Suprapubic skin (tissue), 4 donors: ENCODE results near the gene MTARC2. TPM values are rescaled to one million over a fixed set of nuclear protein-coding genes. Genes with fewer than 3 reads are reported as not detected.

Experiments used
- DNase-seq, 2 donors: peaks; one replicate each; pipeline ENCODE4 v3.0.0-alpha.2; 2019; ENCODE audit warnings: low spot score in 2 of 2
- H3K27ac ChIP-seq: fragments of 200-600 bp; sonication (generic); one replicate; pipeline ENCODE4 v1.5.1; 2019
- H3K27me3 ChIP-seq: fragments of 200-600 bp; sonication (generic); one replicate; pipeline ENCODE4 v1.5.1; 2019
- H3K36me3 ChIP-seq: fragments of 200-600 bp; sonication (generic); one replicate; pipeline ENCODE4 v1.5.1; 2019
- H3K4me1 ChIP-seq: fragments of 200-600 bp; sonication (generic); one replicate; pipeline ENCODE4 v1.5.1; 2019
- H3K4me3 ChIP-seq: fragments of 200-600 bp; sonication (generic); one replicate; pipeline ENCODE4 v1.5.1; 2019; ENCODE audit warnings: mild to moderate bottlenecking
- H3K9me3 ChIP-seq: fragments of 200-600 bp; sonication (generic); one replicate; pipeline ENCODE4 v1.5.1; 2019
- EP300 ChIP-seq: sonication (generic); formaldehyde crosslinking; IDR thresholded peaks from one replicate; pipeline ENCODE4 v1.6.1; 2017; ENCODE audit warnings: antibody characterized with exemption
- POLR2A ChIP-seq, 2 donors: fragments of 450-650 bp; IDR thresholded peaks; one replicate each; pipeline ENCODE4 v1.6.1; 2017; ENCODE audit warnings: antibody characterized with exemption in 2 of 2, mild to moderate bottlenecking in 2 of 2, moderate library complexity in 2 of 2
- POLR2AphosphoS5 ChIP-seq, 3 donors: sonication (generic); formaldehyde crosslinking; IDR thresholded peaks; one replicate each; pipeline ENCODE4 v1.6.1; 2017; ENCODE audit warnings: antibody characterized with exemption in 3 of 3
- WGBS: methylation state at CpG from one replicate; pipeline ENCODE4 v1.1.5; 2018; 5-methylcytosine and 5-hydroxymethylcytosine counted together
- total RNA-seq, 4 donors: library from RNA; depleted of rRNA; stranded (reverse); fragments of >200 nt; gene quantifications; one replicate each; pipeline ENCODE4 v1.1.0, GENCODE V29; 2016
- TF ChIP-seq, protein P1 (sequence below), 2 donors: fragments of 200-600 bp in 1 of 2; fragments of 450-650 bp in 1 of 2; sonication (generic) in 1 of 2; IDR thresholded peaks; one replicate each; pipeline ENCODE4 v1.5.1; 2016 to 2019; ENCODE audit warnings: antibody characterized with exemption in 2 of 2, mild to moderate bottlenecking in 1 of 2, moderate library complexity in 1 of 2

MTARC2 gene
- total RNA-seq, 4 donors from 2014 or later = 3.4 to 5.3 (median 4.1) TPM

DNA sequence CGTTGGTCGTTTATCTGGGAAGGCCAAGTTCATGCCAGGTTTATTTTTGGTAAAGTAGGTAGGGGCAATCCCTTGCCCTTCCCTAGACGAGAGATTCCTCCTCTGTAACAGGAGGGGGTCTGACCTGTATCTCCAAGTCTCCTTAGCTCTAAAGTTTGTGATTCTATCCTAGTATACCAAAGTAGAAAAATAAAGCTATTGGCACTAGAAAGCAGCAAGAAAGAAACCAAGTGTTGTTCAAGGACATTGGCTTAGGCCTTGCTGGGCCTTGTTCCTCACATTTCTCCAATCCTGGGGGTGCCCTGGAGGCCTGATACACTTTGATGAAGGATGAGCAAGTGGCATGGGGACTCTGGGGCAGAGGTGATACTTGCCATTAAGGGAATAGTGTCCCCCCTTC is 814 bp downstream of the MTARC2 start:
- Histone ChIP-seq H3K9me3 (no peaks in the 10 kb centered on the region), H3K4me3 (peak overlapping the region; percentile 82), H3K27ac (no peak overlapping the region), H3K36me3 (no peaks in the 10 kb centered on the region), H3K4me1 (peaks cover 16% of the 10 kb centered on the region), H3K27me3 (no peaks in the 10 kb centered on the region)
- TF ChIP-seq POLR2A (IDR thresholded peaks at IDR 0.05) (no peak), POLR2AphosphoS5 (IDR thresholded peaks at IDR 0.05) (no peak), EP300 (no peak)
- TF ChIP-seq, protein P1, sequence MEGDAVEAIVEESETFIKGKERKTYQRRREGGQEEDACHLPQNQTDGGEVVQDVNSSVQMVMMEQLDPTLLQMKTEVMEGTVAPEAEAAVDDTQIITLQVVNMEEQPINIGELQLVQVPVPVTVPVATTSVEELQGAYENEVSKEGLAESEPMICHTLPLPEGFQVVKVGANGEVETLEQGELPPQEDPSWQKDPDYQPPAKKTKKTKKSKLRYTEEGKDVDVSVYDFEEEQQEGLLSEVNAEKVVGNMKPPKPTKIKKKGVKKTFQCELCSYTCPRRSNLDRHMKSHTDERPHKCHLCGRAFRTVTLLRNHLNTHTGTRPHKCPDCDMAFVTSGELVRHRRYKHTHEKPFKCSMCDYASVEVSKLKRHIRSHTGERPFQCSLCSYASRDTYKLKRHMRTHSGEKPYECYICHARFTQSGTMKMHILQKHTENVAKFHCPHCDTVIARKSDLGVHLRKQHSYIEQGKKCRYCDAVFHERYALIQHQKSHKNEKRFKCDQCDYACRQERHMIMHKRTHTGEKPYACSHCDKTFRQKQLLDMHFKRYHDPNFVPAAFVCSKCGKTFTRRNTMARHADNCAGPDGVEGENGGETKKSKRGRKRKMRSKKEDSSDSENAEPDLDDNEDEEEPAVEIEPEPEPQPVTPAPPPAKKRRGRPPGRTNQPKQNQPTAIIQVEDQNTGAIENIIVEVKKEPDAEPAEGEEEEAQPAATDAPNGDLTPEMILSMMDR (IDR thresholded peaks at IDR 0.05) = no peak
- WGBS = 4% methylated on average over 3 of the region's 3 CpGs
- DNase-seq = no peak

DNA sequence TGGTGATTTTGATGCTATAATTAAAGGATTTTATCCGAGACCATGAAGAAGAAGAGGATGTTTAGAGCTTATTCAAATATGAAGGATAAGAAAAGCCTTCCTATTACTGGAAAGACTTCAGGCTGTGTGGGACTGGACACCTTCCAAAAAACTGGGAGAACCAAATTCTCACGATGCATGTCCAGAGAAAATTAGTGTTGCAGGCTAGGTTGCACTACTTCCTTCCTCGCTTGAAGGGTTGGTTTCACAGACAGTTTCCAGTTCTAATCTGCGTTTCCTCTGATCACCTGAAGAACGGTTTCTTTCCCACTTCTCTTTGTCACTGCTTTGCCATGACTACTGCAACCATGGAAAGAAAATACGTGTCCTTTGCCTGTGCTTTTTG is 2.0 kb downstream of the MTARC2 start:
- Histone ChIP-seq H3K36me3 (peaks cover 4% of the 10 kb centered on the region), H3K9me3 (no peaks in the 10 kb centered on the region), H3K4me1 (peaks cover 16% of the 10 kb centered on the region), H3K4me3 (peak overlapping the region; percentile 12), H3K27ac (no peak overlapping the region), H3K27me3 (no peaks in the 10 kb centered on the region)
- WGBS = 60% methylated on average over 6 of the region's 6 CpGs
- no peak for DNase-seq
- no peak for TF ChIP-seq POLR2AphosphoS5 (IDR thresholded peaks at IDR 0.05)

DNA sequence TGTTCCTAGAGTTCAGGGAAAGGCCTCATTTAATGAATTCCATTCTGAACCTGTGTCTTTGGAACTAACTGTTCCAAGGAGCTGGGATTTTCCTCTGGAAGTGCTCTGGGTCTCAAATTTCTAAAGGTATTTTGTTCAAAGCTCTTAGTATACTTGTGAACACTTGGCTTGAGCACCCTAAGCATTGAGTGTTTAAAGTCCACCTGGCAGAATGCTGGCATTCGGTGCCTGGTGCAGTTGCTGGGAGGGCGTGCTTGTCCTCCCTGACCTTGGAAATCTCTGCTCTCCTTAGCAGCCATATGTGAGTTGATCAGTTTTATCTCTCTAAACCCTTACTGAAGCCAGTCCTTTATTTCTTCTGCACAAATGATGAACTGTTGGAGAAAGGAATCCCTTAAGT is 3.0 kb downstream of the MTARC2 start:
- WGBS = 78% methylated on average over 2 of the region's 2 CpGs
- H3K9me3 ChIP-seq = no peaks in the 10 kb centered on the region
- no peak for DNase-seq
- TF ChIP-seq, protein P1 (IDR thresholded peaks at IDR 0.05) = no peak
- H3K4me3 ChIP-seq = no peak overlapping the region
- no peak overlapping the region for H3K27ac ChIP-seq
- peaks cover 16% of the 10 kb centered on the region for H3K4me1 ChIP-seq
- peaks cover 12% of the 10 kb centered on the region for H3K36me3 ChIP-seq
- H3K27me3 ChIP-seq = no peaks in the 10 kb centered on the region

DNA sequence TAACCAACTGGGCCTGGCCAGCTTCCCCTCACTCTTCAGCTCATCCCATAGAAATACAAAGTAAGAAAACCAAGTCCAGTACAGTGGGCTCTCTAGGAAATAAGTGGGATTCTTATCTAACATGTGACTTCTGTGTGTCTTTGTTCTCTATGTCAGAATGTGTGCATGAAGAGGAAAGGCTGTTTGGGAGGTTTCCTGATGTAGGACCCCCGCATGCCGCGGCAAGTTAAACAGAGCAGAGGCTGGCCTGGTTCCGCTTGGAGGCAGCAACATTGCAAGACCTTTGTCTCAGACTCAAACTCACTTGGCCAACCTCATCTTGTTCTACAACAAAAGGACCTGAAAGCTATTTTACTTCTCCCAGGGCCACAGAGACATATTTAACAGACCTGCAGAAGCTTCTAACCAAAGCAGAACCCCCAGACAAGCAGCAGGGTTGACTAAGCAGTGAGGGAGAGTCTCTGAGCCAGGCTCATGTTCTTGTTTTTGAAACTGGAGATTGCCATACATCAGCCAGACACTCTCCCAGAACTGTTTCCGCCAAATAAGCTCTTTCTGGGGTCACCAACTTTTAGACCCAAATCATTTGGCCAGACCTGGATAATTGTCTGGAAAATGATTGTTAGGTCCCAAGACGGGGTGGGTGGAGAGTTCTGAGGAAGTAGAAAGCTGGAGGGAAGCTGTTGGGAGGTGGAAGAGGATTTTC is 6.2 kb downstream of the MTARC2 start:
- H3K9me3 ChIP-seq = no peaks in the 10 kb centered on the region
- 96% methylated on average over 6 of the region's 6 CpGs for WGBS
- peaks cover 21% of the 10 kb centered on the region for H3K36me3 ChIP-seq
- DNase-seq = no peak
- no peaks in the 10 kb centered on the region for H3K27me3 ChIP-seq
- no peaks in the 10 kb centered on the region for H3K4me1 ChIP-seq
- TF ChIP-seq, protein P1 (IDR thresholded peaks at IDR 0.05) = no peak
- TF ChIP-seq POLR2AphosphoS5 (IDR thresholded peaks at IDR 0.05) (no peak), EP300 (no peak), POLR2A (IDR thresholded peaks at IDR 0.05) (no peak)
- H3K4me3 ChIP-seq = no peak overlapping the region
- H3K27ac ChIP-seq = no peak overlapping the region

DNA sequence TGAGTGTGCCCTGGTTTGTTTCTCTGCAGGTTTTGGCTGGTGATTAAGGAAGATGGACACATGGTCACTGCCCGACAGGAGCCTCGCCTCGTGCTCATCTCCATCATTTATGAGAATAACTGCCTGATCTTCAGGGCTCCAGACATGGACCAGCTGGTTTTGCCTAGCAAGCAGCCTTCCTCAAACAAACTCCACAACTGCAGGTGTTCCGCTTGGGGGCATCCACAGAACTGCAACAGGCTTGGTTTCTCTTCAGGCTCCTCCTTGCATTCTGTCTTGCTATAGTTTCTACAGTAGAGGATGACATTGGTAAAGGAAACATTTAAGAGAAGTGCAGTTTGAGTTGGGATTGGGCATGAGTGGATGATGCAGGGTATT is 6.8 kb downstream of the MTARC2 start:
- Histone ChIP-seq H3K27ac (no peak overlapping the region), H3K9me3 (no peaks in the 10 kb centered on the region), H3K4me1 (no peaks in the 10 kb centered on the region), H3K4me3 (no peak overlapping the region), H3K36me3 (peaks cover 21% of the 10 kb centered on the region), H3K27me3 (no peaks in the 10 kb centered on the region)
- no peak for TF ChIP-seq POLR2AphosphoS5 (IDR thresholded peaks at IDR 0.05)
- TF ChIP-seq, protein P1 (IDR thresholded peaks at IDR 0.05) = no peak
- TF ChIP-seq EP300 = no peak
- no peak for TF ChIP-seq POLR2A (IDR thresholded peaks at IDR 0.05)
- no peak for DNase-seq
- WGBS = 92% methylated on average over 4 of the region's 4 CpGs

DNA sequence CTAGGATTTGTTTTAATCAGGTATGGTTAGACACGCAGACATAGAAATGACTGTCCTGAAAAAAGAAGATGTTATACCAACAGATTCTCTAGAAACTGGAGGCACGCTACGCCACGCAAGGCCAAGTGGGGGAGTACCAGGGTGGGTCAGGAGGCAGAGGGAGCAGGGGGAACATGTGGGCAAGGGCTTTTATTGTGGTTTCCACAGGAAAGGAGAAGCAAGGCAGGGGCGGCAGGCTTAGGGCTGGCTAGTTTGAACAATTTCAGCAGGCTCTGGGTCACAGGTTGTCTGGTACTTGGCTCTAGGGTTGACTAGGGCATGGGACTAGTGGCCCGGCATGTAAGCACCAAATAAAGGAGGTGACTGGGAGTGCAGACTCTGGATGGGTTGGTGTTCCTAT is 7.2 kb downstream of the MTARC2 start:
- Histone ChIP-seq H3K9me3 (no peaks in the 10 kb centered on the region), H3K27ac (no peak overlapping the region), H3K4me1 (no peaks in the 10 kb centered on the region), H3K4me3 (no peak overlapping the region), H3K27me3 (no peaks in the 10 kb centered on the region), H3K36me3 (peaks cover 21% of the 10 kb centered on the region)
- 92% methylated on average over 6 of the region's 6 CpGs for WGBS
- no peak for DNase-seq
- TF ChIP-seq EP300 (no peak), POLR2A (IDR thresholded peaks at IDR 0.05) (no peak), POLR2AphosphoS5 (IDR thresholded peaks at IDR 0.05) (no peak)
- TF ChIP-seq, protein P1 (IDR thresholded peaks at IDR 0.05) = no peak
